Measurements from ENCODE around the gene KIRREL3.

KIRREL3 gene

GRCh38 chr11:126817096-126817495 lies 183.5 kb downstream of the KIRREL3 start:
- H3K27me3 ChIP-seq (replicated peaks; ENCODE audit: control insufficient read depth, insufficient read depth, low read length): peaks cover 2% of the 10 kb centered on the region; the same call in 1 of the 2 replicates
- no peak for DNase-seq (ENCODE audit: extremely low read depth, insufficient read length)
- H3K36me3 ChIP-seq (ENCODE audit: control insufficient read depth, insufficient read depth, low read length): no peaks in the 10 kb centered on the region
- H3K4me3 ChIP-seq (replicated peaks; ENCODE audit: low read depth, low read length): no peak overlapping the region
- TF ChIP-seq CTCF (IDR thresholded peaks at IDR 0.05; ENCODE audit: insufficient read depth, low read length, poor library complexity, severe bottlenecking): no peak

- Histone ChIP-seq H3K36me3 (ENCODE audit: control insufficient read depth, insufficient read depth, low read length) (no peaks in the 10 kb centered on the region), H3K27me3 (replicated peaks; ENCODE audit: control insufficient read depth, insufficient read depth, low read length) (peaks cover 2% of the 10 kb centered on the region; the same call in 1 of the 2 replicates), H3K4me3 (replicated peaks; ENCODE audit: low read depth, low read length) (no peak overlapping the region)
- no peak for TF ChIP-seq CTCF (IDR thresholded peaks at IDR 0.05; ENCODE audit: insufficient read depth, low read length, poor library complexity, severe bottlenecking)
- DNase-seq (ENCODE audit: extremely low read depth, insufficient read length): no peak
Measured at GRCh38 chr11:126816645-126817044, 183.9 kb downstream of the KIRREL3 start.

- Histone ChIP-seq H3K36me3 (ENCODE audit: control insufficient read depth, insufficient read depth, low read length) (no peaks in the 10 kb centered on the region), H3K27me3 (replicated peaks; ENCODE audit: control insufficient read depth, insufficient read depth, low read length) (peaks cover 2% of the 10 kb centered on the region), H3K4me3 (replicated peaks; ENCODE audit: low read depth, low read length) (no peak overlapping the region)
- TF ChIP-seq CTCF (IDR thresholded peaks at IDR 0.05; ENCODE audit: insufficient read depth, low read length, poor library complexity, severe bottlenecking): no peak
- no peak for DNase-seq (ENCODE audit: extremely low read depth, insufficient read length)
Measured at GRCh38 chr11:126815111-126815510, 185.5 kb downstream of the KIRREL3 start.

GRCh38 chr11:126810776-126811175 lies 189.8 kb downstream of the KIRREL3 start:
- no peak for DNase-seq (ENCODE audit: extremely low read depth, insufficient read length)
- peaks cover 2% of the 10 kb centered on the region for H3K27me3 ChIP-seq (replicated peaks; ENCODE audit: control insufficient read depth, insufficient read depth, low read length)
- no peak for TF ChIP-seq CTCF (IDR thresholded peaks at IDR 0.05; ENCODE audit: insufficient read depth, low read length, poor library complexity, severe bottlenecking)
- H3K36me3 ChIP-seq (ENCODE audit: control insufficient read depth, insufficient read depth, low read length): no peaks in the 10 kb centered on the region
- no peak overlapping the region for H3K4me3 ChIP-seq (replicated peaks; ENCODE audit: low read depth, low read length)

GRCh38 chr11:126809514-126810289 lies 190.9 kb downstream of the KIRREL3 start:
- Histone ChIP-seq H3K36me3 (ENCODE audit: control insufficient read depth, insufficient read depth, low read length) (no peaks in the 10 kb centered on the region), H3K4me3 (replicated peaks; ENCODE audit: low read depth, low read length) (no peak overlapping the region), H3K27me3 (replicated peaks; ENCODE audit: control insufficient read depth, insufficient read depth, low read length) (peaks cover 3% of the 10 kb centered on the region)
- DNase-seq (ENCODE audit: extremely low read depth, insufficient read length): no peak
- TF ChIP-seq CTCF (IDR thresholded peaks at IDR 0.05; ENCODE audit: insufficient read depth, low read length, poor library complexity, severe bottlenecking): no peak
